ENCODE results near the gene EXD2.

The EXD2 gene

DNA sequence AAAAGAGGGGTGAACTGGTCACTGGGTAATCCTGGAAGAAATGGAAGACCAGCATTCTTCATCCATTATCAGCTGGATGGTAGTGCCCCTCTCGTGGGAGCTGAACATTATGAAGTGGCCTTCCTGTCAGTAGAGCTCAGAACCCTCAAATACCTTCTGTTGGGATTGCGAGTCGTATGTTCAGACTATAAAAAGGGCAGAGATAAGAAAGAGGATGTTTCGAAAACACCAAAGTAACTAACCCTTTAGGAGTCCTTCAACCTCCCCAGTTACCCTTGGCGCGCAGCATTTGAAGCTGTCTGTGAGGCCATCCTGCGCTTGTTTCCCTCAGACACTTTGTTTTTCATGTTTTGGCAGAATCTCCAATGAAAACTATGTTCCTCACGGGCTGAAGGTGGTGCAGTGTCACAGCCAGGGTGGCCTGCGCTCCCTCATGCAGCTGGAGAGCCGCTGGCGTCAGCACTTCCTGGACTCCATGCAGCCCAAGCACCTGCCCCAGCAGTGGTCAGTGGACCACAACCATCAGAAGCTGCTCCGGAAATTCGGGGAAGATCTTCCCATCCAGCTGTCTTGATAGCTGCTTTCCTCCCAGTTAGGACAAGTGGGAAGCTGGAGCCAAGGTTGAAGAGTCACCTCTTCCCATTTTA, 49.4 kb downstream of the EXD2 start:
- no peak for TF ChIP-seq CTCF (conservative IDR thresholded peaks at IDR 0.05)
- H3K27ac ChIP-seq: peak overlapping the region; percentile 54; the same call in 1 of the 2 replicates

DNA sequence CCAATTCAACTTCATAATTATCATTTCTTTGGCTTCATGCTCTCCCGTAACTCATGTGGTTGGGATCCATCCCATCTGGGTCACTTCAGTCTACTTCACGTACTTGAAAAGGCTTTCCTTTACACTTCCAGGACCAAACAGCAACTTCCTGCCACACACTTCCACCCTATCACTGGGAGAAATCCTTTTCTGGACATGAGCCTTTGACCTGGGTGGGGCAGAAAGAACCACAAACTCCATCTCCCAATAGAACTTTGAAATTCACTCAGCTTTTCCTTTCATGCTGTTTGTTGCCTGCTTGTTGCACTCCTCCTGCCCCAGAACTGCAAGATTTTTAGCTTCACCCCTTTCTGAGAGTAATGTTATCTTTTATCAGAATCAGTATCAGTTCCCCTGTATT, 50.3 kb downstream of the EXD2 start:
- no peak for TF ChIP-seq CTCF (conservative IDR thresholded peaks at IDR 0.05)
- H3K27ac ChIP-seq: peak overlapping the region; percentile 54

GRCh38 chr14:69242311-69243224, 51.3 kb downstream of the EXD2 start:
- TF ChIP-seq CTCF (conservative IDR thresholded peaks at IDR 0.05): peak; percentile 77

GRCh38 chr14:69244946-69245345, 53.6 kb downstream of the EXD2 start:
- no peak for TF ChIP-seq CTCF (conservative IDR thresholded peaks at IDR 0.05)
- H3K27ac ChIP-seq: no peak overlapping the region

More at GRCh38 chr14:69242311-69243224, 51.3 kb downstream of the EXD2 start:
- peak overlapping the region; percentile 54 for H3K27ac ChIP-seq

DNA sequence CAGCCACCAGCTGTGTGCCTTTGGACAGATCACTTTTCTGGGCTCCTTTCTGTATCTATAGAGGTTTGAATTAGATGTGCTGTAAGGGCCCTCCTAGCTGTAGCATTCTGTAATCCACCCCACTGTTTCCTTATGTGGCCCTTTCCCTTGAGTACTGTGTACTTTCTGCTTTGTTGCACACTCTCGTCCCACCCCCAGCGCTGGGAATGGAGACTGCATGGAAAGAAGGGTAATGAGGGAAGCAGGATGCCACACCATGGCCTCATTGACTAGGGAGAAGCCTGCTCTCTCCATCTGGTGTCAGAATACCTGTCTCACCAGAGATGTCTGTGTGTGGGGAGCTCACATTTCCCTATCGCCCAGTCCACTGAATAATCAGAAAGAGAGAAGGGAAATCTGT, 55.0 kb downstream of the EXD2 start:
- H3K27ac ChIP-seq: no peak overlapping the region
- no peak for TF ChIP-seq CTCF (conservative IDR thresholded peaks at IDR 0.05)

GRCh38 chr14:69247676-69248440, 56.6 kb downstream of the EXD2 start:
- H3K27ac ChIP-seq: no peak overlapping the region
- TF ChIP-seq CTCF (conservative IDR thresholded peaks at IDR 0.05): peak; percentile 57

DNA sequence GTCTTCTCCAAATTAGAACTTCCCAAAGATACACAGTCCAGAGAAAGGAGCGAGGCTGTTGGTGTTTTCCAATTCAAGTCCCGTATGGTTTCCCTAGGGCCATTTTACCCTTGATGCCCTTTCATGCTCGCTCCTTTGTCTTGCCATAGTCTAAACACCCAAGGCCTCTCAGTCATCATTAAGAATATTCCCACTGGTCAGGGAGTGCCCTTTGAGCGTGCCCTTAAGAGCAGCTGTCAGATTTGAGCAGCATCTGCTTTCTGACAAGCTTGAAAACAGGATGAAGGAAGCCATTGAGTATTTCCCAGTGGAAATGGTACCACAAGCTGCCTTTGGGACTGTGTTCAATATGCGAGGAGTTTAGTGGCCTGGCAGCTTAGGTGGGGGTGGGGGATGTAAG, 58.3 kb downstream of the EXD2 start:
- H3K27ac ChIP-seq: no peak overlapping the region
- TF ChIP-seq CTCF (conservative IDR thresholded peaks at IDR 0.05): no peak

All from VCaP (cell line).